Measurements from ENCODE around the gene RBX1.
"Not testable (repeated sequence)": the region's sequence is repeated elsewhere in the genome, so short reads cannot be mapped to it uniquely, and the experiment has no call there.

The RBX1 gene

GRCh38 chr22:40995821-40996220, 44.6 kb downstream of the RBX1 start:
- DNase-seq (ENCODE audit: extremely low spot score), result no peak
- TF ChIP-seq HDGF (IDR thresholded peaks at IDR 0.05; ENCODE audit: borderline replicate concordance) (no peak), CTBP1 (IDR thresholded peaks at IDR 0.05; ENCODE audit: borderline replicate concordance) (no peak), TARDBP (IDR thresholded peaks at IDR 0.05) (no peak), LEF1 (IDR thresholded peaks at IDR 0.05; ENCODE audit: borderline replicate concordance) (no peak), ELF4 (IDR thresholded peaks at IDR 0.05) (no peak), FOXM1 (IDR thresholded peaks at IDR 0.05; ENCODE audit: borderline replicate concordance) (no peak), SP1 (IDR thresholded peaks at IDR 0.05) (no peak), FOXA1 (IDR thresholded peaks at IDR 0.05) (no peak), BHLHE40 (IDR thresholded peaks at IDR 0.05; ENCODE audit: borderline replicate concordance) (no peak)
- ChIA-PET CTCF (interaction anchor here (1.0 kb wide), 1 partner anchor 7 kb away, joined by 3 read pairs; no protein-coding TSS in a partner anchor), POLR2A (no interaction called here)

DNA sequence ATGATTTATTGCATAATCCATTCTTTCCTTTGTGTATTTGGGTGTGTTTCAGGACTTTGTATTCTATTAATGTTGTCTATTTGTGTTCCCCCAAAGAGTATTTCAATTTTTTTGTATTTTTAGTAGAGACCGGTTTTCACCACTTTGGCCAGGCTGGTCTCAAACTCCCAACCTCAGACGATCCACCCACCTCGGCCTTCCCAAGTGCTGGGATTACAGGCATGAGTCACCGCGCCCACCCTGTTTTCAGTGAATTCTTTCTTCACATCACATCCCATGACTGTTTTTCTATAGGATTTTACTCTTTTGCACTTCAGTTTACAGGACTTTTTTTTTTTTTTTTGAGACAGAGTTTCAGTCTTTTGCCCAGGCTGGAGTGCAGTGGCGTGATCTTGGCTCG, 46.3 kb downstream of the RBX1 start:
- TF ChIP-seq FOXM1 (IDR thresholded peaks at IDR 0.05; ENCODE audit: borderline replicate concordance), result no peak
- no peak for TF ChIP-seq L3MBTL2 (conservative IDR thresholded peaks at IDR 0.05)
- no peak for TF ChIP-seq FOXA1 (IDR thresholded peaks at IDR 0.05)
- TF ChIP-seq TARDBP (IDR thresholded peaks at IDR 0.05), result no peak
- TF ChIP-seq ZNF384 (IDR thresholded peaks at IDR 0.05), result no peak
- TF ChIP-seq LEF1 (IDR thresholded peaks at IDR 0.05; ENCODE audit: borderline replicate concordance), result no peak
- no peak for TF ChIP-seq ARNT (IDR thresholded peaks at IDR 0.05)
- no peak for TF ChIP-seq SP1 (IDR thresholded peaks at IDR 0.05)
- no peak for TF ChIP-seq BHLHE40 (IDR thresholded peaks at IDR 0.05; ENCODE audit: borderline replicate concordance)
- no peak for TF ChIP-seq FOXK2 (IDR thresholded peaks at IDR 0.05)
- no peak for TF ChIP-seq NFRKB (IDR thresholded peaks at IDR 0.05)
- TF ChIP-seq, protein P1, sequence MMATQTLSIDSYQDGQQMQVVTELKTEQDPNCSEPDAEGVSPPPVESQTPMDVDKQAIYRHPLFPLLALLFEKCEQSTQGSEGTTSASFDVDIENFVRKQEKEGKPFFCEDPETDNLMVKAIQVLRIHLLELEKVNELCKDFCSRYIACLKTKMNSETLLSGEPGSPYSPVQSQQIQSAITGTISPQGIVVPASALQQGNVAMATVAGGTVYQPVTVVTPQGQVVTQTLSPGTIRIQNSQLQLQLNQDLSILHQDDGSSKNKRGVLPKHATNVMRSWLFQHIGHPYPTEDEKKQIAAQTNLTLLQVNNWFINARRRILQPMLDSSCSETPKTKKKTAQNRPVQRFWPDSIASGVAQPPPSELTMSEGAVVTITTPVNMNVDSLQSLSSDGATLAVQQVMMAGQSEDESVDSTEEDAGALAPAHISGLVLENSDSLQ (IDR thresholded peaks at IDR 0.05), result no peak
- no peak for TF ChIP-seq SUZ12 (IDR thresholded peaks at IDR 0.05)
- no peak for TF ChIP-seq HDGF (IDR thresholded peaks at IDR 0.05; ENCODE audit: borderline replicate concordance)
- TF ChIP-seq CTBP1 (IDR thresholded peaks at IDR 0.05; ENCODE audit: borderline replicate concordance), result no peak
- TF ChIP-seq ELF4 (IDR thresholded peaks at IDR 0.05), result no peak
- ChIA-PET POLR2A (interaction anchor here (1.4 kb wide), 1 partner anchor 24 kb away, joined by 3 read pairs; no protein-coding TSS in a partner anchor), CTCF (no interaction called here)
- DNase-seq (ENCODE audit: extremely low spot score), result no peak

- CTCF ChIA-PET, result no interaction called here
- DNase-seq (ENCODE audit: extremely low spot score), result no peak
Measured at GRCh38 chr22:41000040-41000565, 48.9 kb downstream of the RBX1 start.

GRCh38 chr22:41000941-41001721, 50.0 kb downstream of the RBX1 start:
- ChIA-PET CTCF (interaction anchor here (0.6 kb wide), 1 partner anchor 22 kb away, joined by 4 read pairs; no protein-coding TSS in a partner anchor), POLR2A (interaction anchor here (1.3 to 2.3 kb wide), 3 partner anchors 19 to 49 kb away, joined by 4 to 8 read pairs (median 6); no protein-coding TSS in a partner anchor)
- no peak for DNase-seq (ENCODE audit: extremely low spot score)
- TF ChIP-seq CTBP1 (IDR thresholded peaks at IDR 0.05; ENCODE audit: borderline replicate concordance), result no peak
- no peak for TF ChIP-seq NFRKB (IDR thresholded peaks at IDR 0.05)

More at GRCh38 chr22:41000040-41000565, 48.9 kb downstream of the RBX1 start:
- TF ChIP-seq SUZ12 (IDR thresholded peaks at IDR 0.05) (no peak), ELF4 (IDR thresholded peaks at IDR 0.05) (no peak), CTBP1 (IDR thresholded peaks at IDR 0.05; ENCODE audit: borderline replicate concordance) (no peak), LEF1 (IDR thresholded peaks at IDR 0.05; ENCODE audit: borderline replicate concordance) (no peak), FOXK2 (IDR thresholded peaks at IDR 0.05) (no peak), ZNF384 (IDR thresholded peaks at IDR 0.05) (no peak)
- POLR2A ChIA-PET, result interaction anchor here (2.1 kb wide), 1 partner anchor 48 kb away, joined by 6 read pairs; no protein-coding TSS in a partner anchor

- DNase-seq (ENCODE audit: extremely low spot score), result no peak
- TF ChIP-seq ELF4 (IDR thresholded peaks at IDR 0.05), result no peak
- TF ChIP-seq ZNF384 (IDR thresholded peaks at IDR 0.05), result peak; percentile 28; the same call in 1 of the 2 replicates
- CTCF ChIA-PET, result interaction anchor here (0.6 kb wide), 1 partner anchor 21 kb away, joined by 4 read pairs; no protein-coding TSS in a partner anchor
- POLR2A ChIA-PET, result interaction anchor here (1.3 to 2.3 kb wide), 3 partner anchors 18 to 50 kb away, joined by 4 to 8 read pairs (median 6); no protein-coding TSS in a partner anchor
Measured at GRCh38 chr22:41001722-41002122, 50.5 kb downstream of the RBX1 start.

GRCh38 chr22:41002386-41002785, 51.2 kb downstream of the RBX1 start:
- POLR2A ChIA-PET, result interaction anchor here (2.3 kb wide), 1 partner anchor 20 kb away, joined by 8 read pairs; no protein-coding TSS in a partner anchor
- DNase-seq (ENCODE audit: extremely low spot score); CTCF ChIA-PET: not testable (repeated sequence)

- POLR2A ChIA-PET, result interaction anchor here (1.1 to 2.3 kb wide), 2 partner anchors 11 to 19 kb away, joined by 3 to 8 read pairs; no protein-coding TSS in a partner anchor
- CTCF ChIA-PET, result no interaction called here
Measured at GRCh38 chr22:41003066-41003465, 51.9 kb downstream of the RBX1 start.

More at GRCh38 chr22:41003066-41003465, 51.9 kb downstream of the RBX1 start:
- no peak for TF ChIP-seq HDGF (IDR thresholded peaks at IDR 0.05; ENCODE audit: borderline replicate concordance)
- TF ChIP-seq FOXA1 (IDR thresholded peaks at IDR 0.05), result no peak
- no peak for TF ChIP-seq SUZ12 (IDR thresholded peaks at IDR 0.05)
- TF ChIP-seq CTBP1 (IDR thresholded peaks at IDR 0.05; ENCODE audit: borderline replicate concordance), result no peak
- no peak for TF ChIP-seq ELF4 (IDR thresholded peaks at IDR 0.05)
- TF ChIP-seq TARDBP (IDR thresholded peaks at IDR 0.05), result no peak
- no peak for TF ChIP-seq BHLHE40 (IDR thresholded peaks at IDR 0.05; ENCODE audit: borderline replicate concordance)
- TF ChIP-seq L3MBTL2 (conservative IDR thresholded peaks at IDR 0.05), result no peak
- no peak for TF ChIP-seq FOXK2 (IDR thresholded peaks at IDR 0.05)
- TF ChIP-seq ZNF384 (IDR thresholded peaks at IDR 0.05), result no peak
- no peak for TF ChIP-seq FOXM1 (IDR thresholded peaks at IDR 0.05; ENCODE audit: borderline replicate concordance)
- TF ChIP-seq SP1 (IDR thresholded peaks at IDR 0.05), result no peak
- TF ChIP-seq, protein P1 (IDR thresholded peaks at IDR 0.05), result no peak
- no peak for DNase-seq (ENCODE audit: extremely low spot score)
